Astrocyte of the cerebellum (primary cell): ENCODE results near the gene DIPK1A.
"Not testable (repeated sequence)": the region's sequence is repeated elsewhere in the genome, so short reads cannot be mapped to it uniquely, and the experiment has no call there.

Experiments used
- DNase-seq: peaks from one replicate; pipeline ENCODE4 v3.0.0-alpha.2; 2011; ENCODE audit warnings: low read depth
- H3K4me3 ChIP-seq: 2 replicates; pipeline ENCODE4 v1.5.1; 2011; ENCODE audit warnings: mild to moderate bottlenecking, low read depth, low read length, moderate library complexity
- in situ Hi-C: cut with HindIII; loops from 2 replicates; pipeline ENCODE4 v1.10.0; 2017; ENCODE audit warnings: low sequenced_read_pairs
- TF ChIP-seq, protein P1 (sequence below): IDR thresholded peaks from 2 replicates; pipeline ENCODE4 v1.5.1; 2012; ENCODE audit warnings: low read length, low read depth, moderate library complexity, mild to moderate bottlenecking; ENCODE audit errors: missing control alignments

DIPK1A gene

DNA sequence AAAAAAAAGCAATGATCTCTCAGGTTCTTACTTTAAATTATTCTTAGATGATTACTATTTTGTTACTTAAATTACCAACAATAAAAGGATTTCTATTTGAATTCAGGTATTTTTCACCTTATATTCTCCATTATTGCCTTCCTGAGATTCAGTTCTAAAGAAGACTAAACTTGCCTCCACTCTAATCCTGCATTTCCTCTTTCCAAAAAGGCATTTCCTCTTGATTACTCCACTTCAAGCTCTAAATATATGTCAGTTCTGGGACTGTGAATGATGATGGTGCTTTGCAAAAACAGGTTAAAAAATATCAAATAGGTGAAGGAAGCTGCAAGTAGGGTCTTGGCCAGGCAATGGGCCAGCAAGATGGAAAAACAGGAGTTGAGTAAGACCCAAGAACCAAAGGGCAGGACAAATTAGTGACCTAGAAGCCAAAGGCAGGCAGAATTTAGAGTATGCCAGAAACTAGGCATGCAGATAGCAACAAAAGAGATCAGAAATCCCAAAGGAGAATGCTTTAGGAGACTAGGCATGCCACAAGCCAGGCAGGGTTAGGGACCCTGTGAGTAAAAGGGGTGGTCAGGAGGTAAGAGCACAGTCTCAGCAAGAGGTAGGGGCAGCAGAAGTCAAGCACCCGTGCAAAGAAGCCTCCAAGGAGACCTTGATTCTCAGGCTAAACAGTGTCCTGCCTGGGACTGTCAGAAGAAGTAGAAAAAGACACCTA is 11.3 kb upstream of the DIPK1A start:
- TF ChIP-seq, protein P1, sequence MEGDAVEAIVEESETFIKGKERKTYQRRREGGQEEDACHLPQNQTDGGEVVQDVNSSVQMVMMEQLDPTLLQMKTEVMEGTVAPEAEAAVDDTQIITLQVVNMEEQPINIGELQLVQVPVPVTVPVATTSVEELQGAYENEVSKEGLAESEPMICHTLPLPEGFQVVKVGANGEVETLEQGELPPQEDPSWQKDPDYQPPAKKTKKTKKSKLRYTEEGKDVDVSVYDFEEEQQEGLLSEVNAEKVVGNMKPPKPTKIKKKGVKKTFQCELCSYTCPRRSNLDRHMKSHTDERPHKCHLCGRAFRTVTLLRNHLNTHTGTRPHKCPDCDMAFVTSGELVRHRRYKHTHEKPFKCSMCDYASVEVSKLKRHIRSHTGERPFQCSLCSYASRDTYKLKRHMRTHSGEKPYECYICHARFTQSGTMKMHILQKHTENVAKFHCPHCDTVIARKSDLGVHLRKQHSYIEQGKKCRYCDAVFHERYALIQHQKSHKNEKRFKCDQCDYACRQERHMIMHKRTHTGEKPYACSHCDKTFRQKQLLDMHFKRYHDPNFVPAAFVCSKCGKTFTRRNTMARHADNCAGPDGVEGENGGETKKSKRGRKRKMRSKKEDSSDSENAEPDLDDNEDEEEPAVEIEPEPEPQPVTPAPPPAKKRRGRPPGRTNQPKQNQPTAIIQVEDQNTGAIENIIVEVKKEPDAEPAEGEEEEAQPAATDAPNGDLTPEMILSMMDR = no peak
- no peak for DNase-seq
- in situ Hi-C loops = no loop called here
- H3K4me3 ChIP-seq = no peak overlapping the region

DNA sequence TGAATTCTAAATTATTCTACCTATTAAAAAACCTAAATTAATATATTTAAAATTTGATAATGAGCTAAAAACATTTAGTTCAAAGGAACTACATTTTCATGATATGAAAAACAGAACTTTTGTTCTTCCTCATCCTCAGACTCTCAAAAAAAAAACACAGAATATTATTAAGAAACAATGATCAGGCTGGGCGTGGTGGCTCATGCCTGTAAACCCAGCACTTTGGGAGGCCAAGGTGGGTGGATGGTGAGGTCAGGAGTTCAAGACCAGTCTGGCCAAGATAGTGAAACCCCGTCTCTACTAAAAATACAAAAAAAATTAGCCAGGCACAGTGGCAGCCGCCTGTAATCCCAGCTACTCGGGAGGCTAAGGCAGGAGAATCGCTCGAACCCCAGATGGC is 10.7 kb upstream of the DIPK1A start:
- DNase-seq, H3K4me3 ChIP-seq, in situ Hi-C loops: not testable (repeated sequence)

DNA sequence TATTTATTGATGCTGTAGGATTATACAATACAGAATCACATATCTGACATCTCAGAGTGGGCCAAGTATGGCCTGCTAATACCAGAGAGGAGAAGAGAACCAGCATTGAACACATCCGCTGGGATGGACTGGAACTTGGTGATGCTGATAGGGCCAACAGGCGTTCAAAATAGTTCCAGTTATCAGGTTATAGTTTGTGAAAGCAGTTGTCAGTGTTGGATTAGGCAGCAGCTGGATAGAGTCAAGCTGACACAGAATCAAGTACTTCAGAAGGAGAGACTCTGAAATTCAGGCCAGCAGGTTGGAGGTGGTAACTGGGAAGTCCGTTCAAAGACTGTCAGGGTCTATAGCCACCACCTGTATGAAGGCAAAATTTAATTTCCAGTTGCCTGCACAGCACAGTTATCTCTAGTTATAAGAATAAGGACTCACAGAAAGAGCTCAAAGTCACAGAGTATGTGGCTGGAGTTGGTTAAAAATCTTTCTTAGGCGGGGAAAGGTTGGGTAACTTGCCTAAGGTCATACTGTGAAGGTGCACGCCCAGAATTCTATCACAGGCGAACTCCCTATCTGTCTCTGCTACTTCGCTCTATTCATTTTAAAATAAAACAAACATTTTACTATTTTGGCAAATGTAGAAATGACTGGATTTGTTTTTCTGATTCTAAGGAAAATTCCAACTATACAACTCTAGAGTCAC is 9.9 kb upstream of the DIPK1A start:
- no peak for DNase-seq
- TF ChIP-seq, protein P1 = no peak
- H3K4me3 ChIP-seq = no peak overlapping the region
- in situ Hi-C loops = no loop called here

DNA sequence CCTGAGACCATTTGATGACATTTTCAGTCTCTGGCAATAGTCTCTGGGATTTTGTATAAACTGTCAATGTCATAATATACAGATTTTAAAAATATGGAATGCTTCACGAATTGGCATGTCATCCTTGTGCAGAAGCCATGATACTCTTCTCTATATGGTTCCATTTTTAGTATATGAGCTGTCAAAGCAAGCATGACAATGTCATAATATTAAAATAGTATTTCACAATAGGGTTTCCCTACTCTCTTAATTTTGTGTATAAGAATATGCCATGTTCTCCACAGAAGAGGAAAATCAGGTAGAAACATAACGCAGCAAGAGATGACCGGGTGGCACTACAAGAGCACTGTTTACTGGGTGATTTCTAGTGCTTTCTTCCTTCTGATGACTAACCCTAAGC is 8.3 kb upstream of the DIPK1A start:
- in situ Hi-C loops = no loop called here
- TF ChIP-seq, protein P1 = no peak
- H3K4me3 ChIP-seq = no peak overlapping the region
- DNase-seq = no peak

DNA sequence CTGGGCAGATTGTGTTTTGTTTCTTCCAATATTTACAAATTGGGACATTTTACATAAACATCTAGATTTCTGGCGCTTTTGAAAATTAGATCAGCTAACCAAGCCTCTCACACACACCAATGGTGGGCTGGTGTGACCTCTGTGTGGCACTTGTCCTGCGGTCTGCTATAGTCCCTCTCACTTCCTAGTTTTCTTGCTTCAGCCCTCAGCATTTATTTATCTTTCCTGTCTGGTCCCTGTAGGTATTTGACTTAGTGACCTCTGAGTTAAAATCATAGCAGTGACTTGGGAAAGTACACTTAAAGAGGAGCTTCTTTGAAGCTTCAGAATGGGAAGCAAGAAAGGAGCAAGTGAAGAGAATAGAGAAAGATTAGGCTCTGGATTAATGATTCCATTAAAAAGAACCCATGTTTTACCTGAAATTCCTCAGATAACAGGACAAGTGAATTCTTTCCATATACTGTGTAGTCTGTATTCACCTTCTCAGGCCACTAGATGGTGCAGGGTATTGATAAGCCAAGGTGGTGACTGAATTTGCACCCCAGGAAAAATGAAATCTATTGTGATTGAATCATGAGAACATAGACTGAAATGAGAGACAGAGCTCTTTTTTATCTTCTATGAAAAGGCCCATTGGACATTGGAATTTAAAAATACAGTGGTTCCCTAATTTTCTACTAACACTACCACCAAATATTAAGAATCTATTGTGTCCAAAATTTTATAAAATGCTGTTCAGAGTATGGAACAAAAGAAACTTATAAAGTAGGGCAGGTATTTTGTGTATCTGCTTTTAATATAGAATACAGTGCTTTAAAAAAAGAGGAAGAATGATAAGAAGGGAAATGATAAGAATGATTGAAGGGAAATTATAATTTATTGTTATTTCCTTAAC is 7.1 kb upstream of the DIPK1A start:
- no peak overlapping the region for H3K4me3 ChIP-seq
- no peak for DNase-seq
- in situ Hi-C loops = no loop called here
- TF ChIP-seq, protein P1 = peak; percentile 71

DNA sequence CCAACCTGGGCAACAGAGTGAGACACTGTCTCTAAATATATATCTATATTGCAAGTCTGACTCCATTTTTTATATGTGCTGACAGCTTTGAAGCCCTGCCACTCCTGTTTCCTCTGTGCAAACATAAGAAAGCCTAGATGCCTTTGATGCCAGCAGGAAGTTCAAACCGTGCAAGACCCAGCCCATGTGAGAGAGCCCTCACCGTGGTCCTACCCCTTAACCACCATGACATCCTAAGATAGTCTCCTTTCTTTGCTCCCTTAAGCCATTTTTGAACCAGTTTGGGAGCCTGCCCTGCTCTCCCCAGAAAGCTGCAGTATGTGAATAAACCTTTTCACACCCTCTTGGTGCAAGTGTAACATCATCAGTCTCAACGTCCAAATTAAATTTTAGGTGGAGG is 3.7 kb upstream of the DIPK1A start:
- in situ Hi-C loops = no loop called here
- TF ChIP-seq, protein P1 = no peak
- H3K4me3 ChIP-seq = no peak overlapping the region
- no peak for DNase-seq
